Measurements from ENCODE around the gene MAGEB1. TPM values are rescaled to one million over a fixed set of nuclear protein-coding genes. Genes with fewer than 3 reads are reported as not detected.

MAGEB1 gene
- total and polyA plus RNA-seq, 2 of the 13 experiments (the other 11 are each of a cell fraction or from before 2014, with no cell fraction given), result not detected

DNA sequence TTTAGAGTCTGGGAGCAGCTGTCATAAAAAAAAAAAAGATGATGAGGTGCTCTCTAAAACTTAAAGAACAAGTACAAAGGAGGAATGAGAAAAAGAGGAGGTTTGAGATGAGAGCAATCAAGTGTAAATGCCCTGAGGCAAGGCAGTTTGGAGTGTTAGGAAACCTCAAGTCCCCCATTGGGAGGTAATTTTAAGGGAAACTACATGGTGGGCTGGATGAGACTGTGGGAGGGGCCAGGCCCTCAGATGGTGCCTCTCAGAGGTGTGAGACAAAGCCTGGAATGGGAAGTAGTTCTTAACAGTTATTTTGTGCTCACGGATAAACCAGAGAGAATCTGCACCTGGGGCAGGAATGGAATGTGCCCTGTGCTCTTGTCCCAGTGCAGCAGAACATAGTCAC lies 18.4 kb upstream of the MAGEB1 start:
- Histone ChIP-seq H2AFZ (ENCODE audit: low read length) (no peak overlapping the region), H4K20me1 (ENCODE audit: insufficient read depth, low read length) (no peaks in the 10 kb centered on the region), H3K27me3 (ENCODE audit: control insufficient read depth in 1 of 2, insufficient read depth in 2 of 2, low read length in 2 of 2) (no peaks in the 10 kb centered on the region), H3K36me3 (replicated peaks in 1 of 2; ENCODE audit: control insufficient read depth in 1 of 2, insufficient read depth in 2 of 2, low read length in 2 of 2) (no peaks in the 10 kb centered on the region), H3K4me3 (replicated peaks in 1 of 3; ENCODE audit: insufficient read depth in 1 of 3, low read depth in 2 of 3, low read length in 3 of 3) (no peak overlapping the region), H3K9me3 (ENCODE audit: low read length) (no peaks in the 10 kb centered on the region), H3K9ac (ENCODE audit: insufficient read depth, low read depth, low read length) (no peak overlapping the region), H3K27ac (ENCODE audit: extremely low read length, insufficient read depth, low read length) (no peak overlapping the region), H3K4me2 (ENCODE audit: low read depth, low read length) (no peak overlapping the region), H3K79me2 (ENCODE audit: insufficient read depth, low read length) (no peaks in the 10 kb centered on the region), H3K4me1 (ENCODE audit: insufficient read depth, low read length) (no peaks in the 10 kb centered on the region)
- in situ Hi-C loops (cut with HindIII; ENCODE audit: extremely low pct_ligation_motif_present, low pct_unique_long_range_greater_than_20kb) (no loop called here), intact Hi-C loops (cut with micrococcal nuclease; ENCODE audit: unreplicated experiment) (no loop called here)
- BruUV-seq (replicated peaks), result no TSS peak
- ATAC-seq (no peak), FAIRE-seq (no peak), DNase-seq (ENCODE audit: low spot score) (no peak)
- CTCF ChIA-PET (ENCODE audit: low intra/inter-chr PET ratio, low total read pairs), result no interaction called here
- POLR2A ChIA-PET, result no interaction called here
- WGBS (ENCODE audit: low lambda C conversion rate), result no CpG with 5 or more reads among the region's 1 CpG
- TF ChIP-seq HNF4A (CRISPR knock-in tag; IDR thresholded peaks at IDR 0.05) (no peak), SNAI1 (CRISPR knock-in tag; IDR thresholded peaks at IDR 0.05; ENCODE audit: borderline replicate concordance) (no peak), TBX2 (CRISPR knock-in tag; IDR thresholded peaks at IDR 0.05; ENCODE audit: borderline replicate concordance) (no peak), ZNF740 (CRISPR knock-in tag; IDR thresholded peaks at IDR 0.05) (no peak), ZNF232 (CRISPR knock-in tag; IDR thresholded peaks at IDR 0.05; ENCODE audit: borderline replicate concordance) (no peak), ZFP1 (CRISPR knock-in tag; IDR thresholded peaks at IDR 0.05) (no peak), SSRP1 (CRISPR knock-in tag; IDR thresholded peaks at IDR 0.05) (no peak), SP5 (CRISPR knock-in tag; IDR thresholded peaks at IDR 0.05; ENCODE audit: borderline replicate concordance, low read depth) (no peak), ZFP41 (CRISPR knock-in tag; IDR thresholded peaks at IDR 0.05; ENCODE audit: borderline replicate concordance) (no peak), ZBTB1 (CRISPR knock-in tag; IDR thresholded peaks at IDR 0.05; ENCODE audit: borderline replicate concordance) (no peak), ZFP36L2 (CRISPR knock-in tag; IDR thresholded peaks at IDR 0.05) (no peak)
- TF ChIP-seq, protein P1, sequence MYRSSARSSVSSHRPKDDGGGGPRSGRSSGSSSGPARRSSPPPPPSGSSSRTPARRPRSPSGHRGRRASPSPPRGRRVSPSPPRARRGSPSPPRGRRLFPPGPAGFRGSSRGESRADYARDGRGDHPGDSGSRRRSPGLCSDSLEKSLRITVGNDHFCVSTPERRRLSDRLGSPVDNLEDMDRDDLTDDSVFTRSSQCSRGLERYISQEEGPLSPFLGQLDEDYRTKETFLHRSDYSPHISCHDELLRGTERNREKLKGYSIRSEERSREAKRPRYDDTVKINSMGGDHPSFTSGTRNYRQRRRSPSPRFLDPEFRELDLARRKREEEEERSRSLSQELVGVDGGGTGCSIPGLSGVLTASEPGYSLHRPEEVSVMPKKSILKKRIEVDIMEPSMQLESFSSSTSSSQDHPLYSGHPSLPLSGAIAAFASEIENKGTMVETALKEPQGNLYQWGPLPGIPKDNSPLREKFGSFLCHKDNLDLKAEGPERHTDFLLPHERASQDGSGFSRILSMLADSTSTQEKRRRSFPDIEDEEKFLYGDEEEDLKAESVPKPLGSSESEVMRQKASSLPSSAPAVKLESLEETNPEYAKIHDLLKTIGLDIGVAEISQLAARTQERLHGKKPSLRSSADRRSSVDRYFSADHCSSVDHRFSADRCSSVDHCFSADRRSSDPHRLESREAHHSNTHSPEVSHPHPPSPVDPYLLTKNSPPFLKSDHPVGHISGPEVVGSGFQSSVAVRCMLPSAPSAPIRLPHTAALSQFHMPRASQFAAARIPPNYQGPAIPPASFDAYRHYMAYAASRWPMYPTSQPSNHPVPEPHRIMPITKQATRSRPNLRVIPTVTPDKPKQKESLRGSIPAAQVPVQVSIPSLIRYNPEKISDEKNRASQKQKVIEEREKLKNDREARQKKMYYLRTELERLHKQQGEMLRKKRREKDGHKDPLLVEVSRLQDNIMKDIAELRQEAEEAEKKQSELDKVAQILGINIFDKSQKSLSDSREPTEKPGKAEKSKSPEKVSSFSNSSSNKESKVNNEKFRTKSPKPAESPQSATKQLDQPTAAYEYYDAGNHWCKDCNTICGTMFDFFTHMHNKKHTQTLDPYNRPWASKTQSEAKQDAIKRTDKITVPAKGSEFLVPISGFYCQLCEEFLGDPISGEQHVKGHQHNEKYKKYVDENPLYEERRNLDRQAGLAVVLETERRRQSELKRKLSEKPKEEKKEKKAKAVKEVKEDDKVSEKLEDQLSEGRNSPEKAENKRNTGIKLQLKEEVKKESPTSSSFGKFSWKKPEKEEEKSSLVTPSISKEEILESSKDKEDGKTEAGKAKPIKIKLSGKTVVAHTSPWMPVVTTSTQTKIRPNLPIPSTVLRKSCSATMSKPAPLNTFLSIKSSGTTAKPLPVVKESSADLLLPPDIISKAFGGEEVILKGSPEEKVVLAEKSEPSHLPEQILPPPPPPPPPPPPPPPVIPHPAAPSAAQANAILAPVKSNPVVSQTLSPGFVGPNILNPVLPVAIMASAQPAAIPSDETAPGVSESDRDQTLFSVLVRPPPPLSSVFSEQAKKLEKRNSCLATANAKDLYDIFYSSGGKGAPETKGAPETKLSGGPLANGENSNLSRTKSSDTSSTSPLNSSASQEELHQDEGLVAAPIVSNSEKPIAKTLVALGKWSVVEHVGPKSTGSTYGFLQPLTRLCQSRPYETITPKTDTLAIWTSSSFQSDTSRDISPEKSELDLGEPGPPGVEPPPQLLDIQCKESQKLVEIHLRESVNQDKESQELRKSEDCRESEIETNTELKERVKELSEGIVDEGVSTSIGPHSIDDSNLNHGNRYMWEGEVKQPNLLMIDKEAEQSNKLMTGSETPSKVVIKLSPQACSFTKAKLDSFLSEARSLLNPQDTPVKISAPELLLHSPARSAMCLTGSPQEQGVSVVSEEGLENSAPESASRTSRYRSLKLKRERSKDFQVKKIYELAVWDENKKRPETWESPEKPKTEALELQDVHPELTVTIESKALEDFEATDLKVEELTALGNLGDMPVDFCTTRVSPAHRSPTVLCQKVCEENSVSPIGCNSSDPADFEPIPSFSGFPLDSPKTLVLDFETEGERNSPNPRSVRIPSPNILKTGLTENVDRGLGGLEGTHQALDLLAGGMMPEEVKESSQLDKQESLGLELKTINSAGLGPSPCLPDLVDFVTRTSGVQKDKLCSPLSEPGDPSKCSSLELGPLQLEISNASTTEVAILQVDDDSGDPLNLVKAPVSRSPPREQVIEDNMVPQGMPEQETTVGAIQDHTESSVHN (CRISPR knock-in tag; IDR thresholded peaks at IDR 0.05), result no peak
- TF ChIP-seq, protein P2, sequence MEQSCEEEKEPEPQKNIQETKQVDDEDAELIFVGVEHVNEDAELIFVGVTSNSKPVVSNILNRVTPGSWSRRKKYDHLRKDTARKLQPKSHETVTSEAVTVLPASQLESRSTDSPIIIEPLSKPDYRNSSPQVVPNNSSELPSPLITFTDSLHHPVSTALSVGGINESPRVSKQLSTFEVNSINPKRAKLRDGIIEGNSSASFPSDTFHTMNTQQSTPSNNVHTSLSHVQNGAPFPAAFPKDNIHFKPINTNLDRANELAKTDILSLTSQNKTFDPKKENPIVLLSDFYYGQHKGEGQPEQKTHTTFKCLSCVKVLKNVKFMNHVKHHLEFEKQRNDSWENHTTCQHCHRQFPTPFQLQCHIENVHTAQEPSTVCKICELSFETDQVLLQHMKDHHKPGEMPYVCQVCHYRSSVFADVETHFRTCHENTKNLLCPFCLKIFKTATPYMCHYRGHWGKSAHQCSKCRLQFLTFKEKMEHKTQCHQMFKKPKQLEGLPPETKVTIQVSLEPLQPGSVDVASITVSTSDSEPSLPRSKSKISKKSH (CRISPR knock-in tag; IDR thresholded peaks at IDR 0.05; ENCODE audit: borderline replicate concordance), result no peak
- TF ChIP-seq, protein P3, sequence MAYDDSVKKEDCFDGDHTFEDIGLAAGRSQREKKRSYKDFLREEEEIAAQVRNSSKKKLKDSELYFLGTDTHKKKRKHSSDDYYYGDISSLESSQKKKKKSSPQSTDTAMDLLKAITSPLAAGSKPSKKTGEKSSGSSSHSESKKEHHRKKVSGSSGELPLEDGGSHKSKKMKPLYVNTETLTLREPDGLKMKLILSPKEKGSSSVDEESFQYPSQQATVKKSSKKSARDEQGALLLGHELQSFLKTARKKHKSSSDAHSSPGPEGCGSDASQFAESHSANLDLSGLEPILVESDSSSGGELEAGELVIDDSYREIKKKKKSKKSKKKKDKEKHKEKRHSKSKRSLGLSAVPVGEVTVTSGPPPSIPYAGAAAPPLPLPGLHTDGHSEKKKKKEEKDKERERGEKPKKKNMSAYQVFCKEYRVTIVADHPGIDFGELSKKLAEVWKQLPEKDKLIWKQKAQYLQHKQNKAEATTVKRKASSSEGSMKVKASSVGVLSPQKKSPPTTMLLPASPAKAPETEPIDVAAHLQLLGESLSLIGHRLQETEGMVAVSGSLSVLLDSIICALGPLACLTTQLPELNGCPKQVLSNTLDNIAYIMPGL (CRISPR knock-in tag; IDR thresholded peaks at IDR 0.05; ENCODE audit: borderline replicate concordance in 1 of 2, low read depth in 1 of 2), result no peak
